ENCODE measurements around the gene COLGALT1.
"Not testable (repeated sequence)": the region's sequence is repeated elsewhere in the genome, so short reads cannot be mapped to it uniquely, and the experiment has no call there.

Gene COLGALT1

DNA sequence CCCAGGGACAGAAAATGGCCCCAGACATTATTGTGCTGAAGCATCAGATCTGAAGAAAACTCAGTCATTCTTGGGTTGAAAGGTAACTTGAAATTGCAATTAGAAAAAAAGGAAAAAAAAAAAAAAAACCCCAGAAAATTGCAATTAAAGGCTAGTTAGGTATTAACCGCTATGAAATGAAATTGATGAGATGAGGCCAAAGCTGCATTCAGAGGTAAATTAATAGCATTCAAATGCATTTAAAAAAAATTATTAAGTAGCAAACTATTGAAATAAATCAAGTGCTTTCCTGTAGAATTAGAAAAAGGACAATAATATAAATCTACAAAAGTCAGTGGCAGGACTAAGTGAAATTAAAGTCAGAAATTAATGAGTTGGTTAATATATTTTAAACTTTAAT, 37.6 kb upstream of the COLGALT1 start:
- TF ChIP-seq, protein P1, sequence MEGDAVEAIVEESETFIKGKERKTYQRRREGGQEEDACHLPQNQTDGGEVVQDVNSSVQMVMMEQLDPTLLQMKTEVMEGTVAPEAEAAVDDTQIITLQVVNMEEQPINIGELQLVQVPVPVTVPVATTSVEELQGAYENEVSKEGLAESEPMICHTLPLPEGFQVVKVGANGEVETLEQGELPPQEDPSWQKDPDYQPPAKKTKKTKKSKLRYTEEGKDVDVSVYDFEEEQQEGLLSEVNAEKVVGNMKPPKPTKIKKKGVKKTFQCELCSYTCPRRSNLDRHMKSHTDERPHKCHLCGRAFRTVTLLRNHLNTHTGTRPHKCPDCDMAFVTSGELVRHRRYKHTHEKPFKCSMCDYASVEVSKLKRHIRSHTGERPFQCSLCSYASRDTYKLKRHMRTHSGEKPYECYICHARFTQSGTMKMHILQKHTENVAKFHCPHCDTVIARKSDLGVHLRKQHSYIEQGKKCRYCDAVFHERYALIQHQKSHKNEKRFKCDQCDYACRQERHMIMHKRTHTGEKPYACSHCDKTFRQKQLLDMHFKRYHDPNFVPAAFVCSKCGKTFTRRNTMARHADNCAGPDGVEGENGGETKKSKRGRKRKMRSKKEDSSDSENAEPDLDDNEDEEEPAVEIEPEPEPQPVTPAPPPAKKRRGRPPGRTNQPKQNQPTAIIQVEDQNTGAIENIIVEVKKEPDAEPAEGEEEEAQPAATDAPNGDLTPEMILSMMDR (IDR thresholded peaks at IDR 0.05) = no peak
- no peak for DNase-seq (ENCODE audit: low spot score)
- Histone ChIP-seq H3K4me3 (no peak overlapping the region), H3K27ac (no peak overlapping the region)

DNA sequence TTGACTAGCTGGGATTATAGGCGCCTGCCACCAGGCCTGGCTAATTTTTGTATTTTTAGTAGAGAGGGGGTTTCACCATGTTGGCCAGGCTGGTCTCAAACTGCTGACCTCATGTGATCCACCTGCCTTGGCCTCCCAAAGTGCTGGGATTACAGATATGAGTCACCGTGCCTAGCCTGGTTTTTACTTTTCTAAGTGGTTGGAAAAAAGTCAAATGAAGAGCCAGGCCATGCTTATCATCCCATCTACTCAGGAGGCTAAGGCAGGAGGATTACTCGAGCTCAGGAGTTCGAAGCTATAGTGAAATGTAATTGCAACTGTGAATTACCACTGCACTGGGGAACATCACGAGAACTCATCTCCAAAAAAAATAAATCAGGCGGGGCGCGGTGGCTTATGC, 36.8 kb upstream of the COLGALT1 start:
- H3K4me3 ChIP-seq; DNase-seq (ENCODE audit: low spot score); H3K27ac ChIP-seq: not testable (repeated sequence)

- Histone ChIP-seq H3K27ac (no peak overlapping the region), H3K4me3 (no peak overlapping the region)
- TF ChIP-seq, protein P1 (IDR thresholded peaks at IDR 0.05) = no peak
- DNase-seq (ENCODE audit: low spot score) = no peak
Measured at GRCh38 chr19:17519967-17520366, 35.5 kb upstream of the COLGALT1 start.

- DNase-seq (ENCODE audit: low spot score) = no peak
- Histone ChIP-seq H3K27ac (no peak overlapping the region), H3K4me3 (no peak overlapping the region)
- TF ChIP-seq, protein P1 (IDR thresholded peaks at IDR 0.05) = no peak
Measured at GRCh38 chr19:17520865-17521264, 34.6 kb upstream of the COLGALT1 start.

DNA sequence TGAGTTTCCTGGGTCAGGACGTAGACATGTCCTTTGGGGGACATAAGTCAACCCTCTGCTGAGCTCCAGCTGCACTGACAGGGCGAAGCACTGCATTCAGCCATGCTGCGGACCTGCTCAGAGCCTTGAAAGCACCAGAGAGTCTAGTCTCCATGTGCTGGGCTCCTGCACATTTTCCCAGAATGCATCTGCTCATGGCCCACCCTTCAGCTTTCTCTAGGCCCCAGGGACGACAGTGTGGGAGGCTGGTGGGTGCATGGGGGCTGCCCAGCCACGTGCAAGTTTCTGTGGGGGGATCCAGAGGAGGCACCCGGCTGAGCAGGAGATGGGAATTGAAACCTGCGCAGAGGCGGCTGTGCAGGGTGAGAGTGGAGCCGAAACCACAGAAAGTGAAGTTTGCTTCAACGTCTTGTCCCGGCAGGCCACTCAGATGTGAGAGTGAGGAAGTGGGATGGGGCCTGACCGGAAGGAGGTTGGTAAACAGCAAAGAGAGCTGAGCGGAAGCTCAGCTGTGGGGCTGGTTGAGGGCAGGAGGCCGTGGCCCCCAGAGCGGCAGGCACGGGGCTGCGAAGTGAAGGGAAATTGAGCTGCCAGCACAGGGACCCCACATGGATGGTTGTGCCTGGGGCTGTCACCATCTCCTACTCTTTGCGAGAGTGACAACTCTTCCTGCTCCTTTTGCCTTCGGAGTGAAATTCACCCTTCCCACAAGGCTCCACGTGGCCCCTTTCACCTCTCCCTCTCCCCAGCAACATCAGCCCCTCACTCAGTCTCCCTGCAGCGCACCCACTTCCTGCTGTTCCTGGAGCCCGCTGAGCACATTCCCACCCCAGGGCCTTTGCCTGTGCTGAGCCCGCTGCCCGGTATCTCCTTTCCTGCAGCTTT, 32.2 kb upstream of the COLGALT1 start:
- TF ChIP-seq, protein P1 (IDR thresholded peaks at IDR 0.05) = no peak
- peak overlapping the region in 1 of 2 donors; percentile 66 for H3K27ac ChIP-seq
- no peak overlapping the region for H3K4me3 ChIP-seq
- no peak for DNase-seq (ENCODE audit: low spot score)

DNA sequence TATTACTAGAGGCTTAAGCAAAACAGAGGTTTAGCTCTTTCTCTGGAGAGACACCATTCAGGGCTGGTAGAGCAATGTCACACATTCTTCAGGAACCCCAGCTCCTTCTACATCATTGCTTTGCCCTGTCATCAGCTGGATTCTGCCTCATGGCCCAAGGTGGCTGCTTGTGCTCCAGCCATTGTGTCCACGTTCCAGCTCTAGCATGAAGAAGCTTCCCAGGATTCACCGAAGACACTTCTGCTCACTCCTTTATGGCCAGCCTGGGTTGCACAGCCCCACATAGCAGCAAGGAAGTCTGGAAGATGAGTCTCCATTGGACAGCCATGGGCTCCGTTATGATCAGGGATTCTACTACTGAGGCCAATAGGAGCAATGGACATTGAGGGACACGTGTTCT, 30.8 kb upstream of the COLGALT1 start:
- no peak for DNase-seq (ENCODE audit: low spot score)
- TF ChIP-seq, protein P1 (IDR thresholded peaks at IDR 0.05) = no peak
- Histone ChIP-seq H3K27ac (no peak overlapping the region), H3K4me3 (no peak overlapping the region)

GRCh38 chr19:17525141-17525540, 30.3 kb upstream of the COLGALT1 start:
- H3K4me3 ChIP-seq = no peak overlapping the region
- DNase-seq (ENCODE audit: low spot score) = no peak
- TF ChIP-seq, protein P1 (IDR thresholded peaks at IDR 0.05) = no peak
- H3K27ac ChIP-seq = no peak overlapping the region
